ENCODE results near the gene GALNT16.

The GALNT16 gene

DNA sequence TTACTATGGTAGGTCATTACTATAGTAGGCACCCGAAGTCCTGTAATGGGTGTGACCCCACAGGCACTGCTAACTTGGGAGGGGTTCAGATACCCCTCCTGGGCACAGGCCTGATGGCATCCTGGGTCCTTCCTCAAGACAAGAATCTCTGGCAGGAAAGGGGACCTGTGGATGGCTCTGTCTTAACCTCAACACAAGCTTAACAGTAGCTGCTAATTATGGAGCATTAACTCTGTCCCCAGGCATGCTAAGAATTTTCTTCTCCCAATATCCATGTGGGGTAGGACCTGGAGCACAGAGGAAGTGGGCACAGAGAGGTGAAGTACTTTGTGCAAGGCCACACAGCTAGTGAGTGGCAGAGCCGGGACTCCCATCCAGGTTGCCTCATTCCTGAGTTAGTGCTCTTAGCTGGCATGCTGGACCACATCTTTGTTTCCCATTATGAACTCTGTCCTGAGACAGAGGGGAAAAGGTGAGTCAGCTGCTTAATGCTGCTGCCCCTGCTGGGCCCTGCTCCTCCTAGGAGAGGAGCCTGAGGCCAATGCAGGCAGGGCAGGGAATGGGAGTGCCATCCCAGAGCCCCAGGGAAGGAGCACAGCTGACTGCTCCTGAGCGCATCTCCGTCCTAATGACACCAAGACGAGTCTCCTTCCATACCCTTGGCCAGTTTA, 32.1 kb downstream of the GALNT16 start:
- DNase-seq, result no peak
- Histone ChIP-seq H3K4me3 (ENCODE audit: insufficient read depth, low read depth, low read length, poor library complexity, severe bottlenecking) (no peak overlapping the region), H3K36me3 (ENCODE audit: control insufficient read depth, insufficient read depth, low read length) (no peaks in the 10 kb centered on the region), H3K9me3 (ENCODE audit: control insufficient read depth, low read length) (no peaks in the 10 kb centered on the region), H3K27me3 (replicated peaks; ENCODE audit: control insufficient read depth, insufficient read depth, low read length, poor library complexity, severe bottlenecking) (no peaks in the 10 kb centered on the region), H3K27ac (ENCODE audit: insufficient read depth, low read length, poor library complexity, severe bottlenecking) (no peak overlapping the region), H3K4me1 (ENCODE audit: control insufficient read depth, insufficient read depth, low read length, poor library complexity, severe bottlenecking) (no peaks in the 10 kb centered on the region)

DNA sequence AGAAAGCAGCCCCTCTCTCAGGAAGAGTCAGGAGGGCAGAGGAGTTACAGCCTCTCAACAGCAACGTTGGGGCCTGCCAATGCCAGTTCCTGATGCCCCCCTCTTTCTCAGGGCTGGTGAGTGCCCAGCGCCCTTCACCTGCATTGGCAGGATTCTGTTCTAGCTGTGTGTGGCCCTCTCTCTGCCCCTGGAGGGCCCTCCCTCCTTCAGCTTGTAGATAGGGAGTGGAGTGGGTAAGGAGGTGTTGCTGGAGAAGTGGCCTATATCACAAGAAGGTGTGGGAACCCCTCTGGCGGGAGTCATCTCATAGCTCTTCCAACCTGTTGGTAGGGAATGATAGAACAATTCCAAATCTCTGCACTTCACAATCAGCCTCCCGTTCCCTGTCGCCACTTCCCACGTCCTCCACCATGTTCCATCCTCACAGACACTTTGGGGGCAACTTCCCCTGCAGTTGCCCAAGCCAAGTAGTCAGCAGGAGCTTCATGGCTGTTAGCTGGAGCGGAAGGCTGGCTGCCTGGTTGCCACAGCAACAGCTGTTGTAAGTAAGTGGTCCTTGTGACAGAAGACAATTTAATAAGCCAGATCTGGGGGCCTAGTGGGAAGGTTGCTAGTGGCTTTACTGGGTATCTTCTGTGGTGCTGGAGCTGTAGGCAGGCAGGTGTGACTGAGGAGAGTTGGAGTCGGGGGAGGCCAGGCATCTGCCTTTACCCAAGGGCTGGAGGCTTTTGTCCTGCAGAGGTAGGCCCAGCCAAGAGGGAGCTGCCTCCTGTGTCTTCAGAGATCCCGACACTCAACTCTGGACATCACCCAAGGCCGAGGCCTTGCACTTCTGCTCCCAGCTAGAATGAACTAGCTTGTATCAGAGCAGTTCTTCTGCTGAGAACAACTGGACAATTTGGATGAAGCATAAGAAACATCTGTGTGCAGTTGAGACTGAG, 38.4 kb downstream of the GALNT16 start:
- Histone ChIP-seq H3K27me3 (replicated peaks; ENCODE audit: control insufficient read depth, insufficient read depth, low read length, poor library complexity, severe bottlenecking) (no peaks in the 10 kb centered on the region), H3K4me1 (ENCODE audit: control insufficient read depth, insufficient read depth, low read length, poor library complexity, severe bottlenecking) (no peaks in the 10 kb centered on the region)
- DNase-seq, result no peak

DNA sequence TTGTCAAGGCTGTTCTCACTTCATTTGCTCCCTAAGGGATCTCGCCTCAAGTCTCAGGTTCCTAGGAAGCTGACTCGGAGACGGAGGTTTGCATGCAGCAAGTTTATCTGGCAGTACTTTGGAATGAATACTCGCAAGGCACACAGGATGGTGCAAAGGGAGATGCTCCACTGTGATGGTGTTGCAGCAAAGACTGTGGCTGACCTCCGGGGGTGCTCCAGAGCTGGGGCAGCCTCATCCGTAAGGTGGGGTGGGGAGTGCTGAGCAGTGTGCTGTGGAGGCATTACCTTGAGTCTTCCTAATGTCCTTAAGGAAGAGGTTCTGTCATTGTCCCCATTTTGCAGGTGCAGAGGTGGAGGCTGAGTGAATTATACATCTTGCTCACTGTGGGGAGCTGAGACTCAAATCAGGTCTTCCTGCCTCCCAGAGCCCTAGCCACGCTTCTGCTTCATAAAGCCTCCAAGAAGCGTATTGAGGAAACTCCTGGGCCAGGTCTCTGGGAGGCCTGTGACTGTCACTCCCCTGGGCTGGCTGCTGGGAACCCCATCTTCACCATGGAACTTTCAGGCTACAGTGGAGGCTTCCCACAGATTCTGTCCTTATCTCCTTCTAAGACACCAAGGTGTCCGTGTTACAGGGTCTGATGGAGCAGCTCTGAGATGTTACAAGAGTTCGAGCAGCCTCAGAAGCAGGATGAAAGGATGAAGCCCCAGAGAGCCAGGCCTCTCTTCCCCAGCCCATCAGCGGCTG, 39.5 kb downstream of the GALNT16 start:
- no peaks in the 10 kb centered on the region for H3K27me3 ChIP-seq (replicated peaks; ENCODE audit: control insufficient read depth, insufficient read depth, low read length, poor library complexity, severe bottlenecking)
- DNase-seq, result no peak
- H3K36me3 ChIP-seq (ENCODE audit: control insufficient read depth, insufficient read depth, low read length), result no peaks in the 10 kb centered on the region
- H3K27ac ChIP-seq (ENCODE audit: insufficient read depth, low read length, poor library complexity, severe bottlenecking), result no peak overlapping the region
- H3K9me3 ChIP-seq (ENCODE audit: control insufficient read depth, low read length), result no peaks in the 10 kb centered on the region
- no peak overlapping the region for H3K4me3 ChIP-seq (ENCODE audit: insufficient read depth, low read depth, low read length, poor library complexity, severe bottlenecking)
- no peaks in the 10 kb centered on the region for H3K4me1 ChIP-seq (ENCODE audit: control insufficient read depth, insufficient read depth, low read length, poor library complexity, severe bottlenecking)

More for the DNA sequence above, 38.4 kb downstream of the GALNT16 start:
- Histone ChIP-seq H3K9me3 (ENCODE audit: control insufficient read depth, low read length) (no peaks in the 10 kb centered on the region), H3K4me3 (ENCODE audit: insufficient read depth, low read depth, low read length, poor library complexity, severe bottlenecking) (no peak overlapping the region), H3K36me3 (ENCODE audit: control insufficient read depth, insufficient read depth, low read length) (no peaks in the 10 kb centered on the region), H3K27ac (ENCODE audit: insufficient read depth, low read length, poor library complexity, severe bottlenecking) (no peak overlapping the region)

DNA sequence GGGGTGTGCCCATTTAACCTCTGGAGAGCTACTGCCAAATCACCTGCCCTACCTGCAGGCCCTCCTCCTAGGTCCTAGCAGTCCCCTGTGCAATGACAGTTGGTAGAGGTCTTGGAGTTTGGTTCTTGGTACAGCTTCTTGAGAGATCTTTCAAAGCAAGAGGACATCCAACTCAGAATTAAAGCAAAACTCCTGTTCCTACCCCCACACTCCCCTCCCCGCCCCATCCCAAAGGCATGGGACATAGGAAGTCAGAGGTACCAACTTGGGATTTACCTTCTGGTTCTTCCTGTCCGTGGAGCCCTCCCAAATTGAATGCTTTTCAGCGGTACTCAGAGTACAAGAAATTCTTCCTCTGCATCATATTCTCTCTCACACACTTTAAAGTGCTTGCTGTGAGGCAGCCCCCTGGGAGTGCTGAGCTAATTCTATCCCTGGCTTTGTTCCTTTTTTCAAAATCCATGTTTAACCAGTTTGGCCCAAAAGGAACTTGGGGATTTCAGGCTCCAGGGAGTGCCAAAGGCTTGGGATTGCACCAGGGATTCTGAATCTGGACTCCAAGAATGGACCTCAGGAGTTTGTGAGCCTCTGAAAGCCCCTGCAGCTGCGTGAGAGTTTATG, 40.8 kb downstream of the GALNT16 start:
- H3K27me3 ChIP-seq (replicated peaks; ENCODE audit: control insufficient read depth, insufficient read depth, low read length, poor library complexity, severe bottlenecking), result no peaks in the 10 kb centered on the region
- no peaks in the 10 kb centered on the region for H3K9me3 ChIP-seq (ENCODE audit: control insufficient read depth, low read length)
- no peak for DNase-seq
- H3K4me3 ChIP-seq (ENCODE audit: insufficient read depth, low read depth, low read length, poor library complexity, severe bottlenecking), result no peak overlapping the region
- no peak overlapping the region for H3K27ac ChIP-seq (ENCODE audit: insufficient read depth, low read length, poor library complexity, severe bottlenecking)
- H3K36me3 ChIP-seq (ENCODE audit: control insufficient read depth, insufficient read depth, low read length), result no peaks in the 10 kb centered on the region
- no peaks in the 10 kb centered on the region for H3K4me1 ChIP-seq (ENCODE audit: control insufficient read depth, insufficient read depth, low read length, poor library complexity, severe bottlenecking)

DNA sequence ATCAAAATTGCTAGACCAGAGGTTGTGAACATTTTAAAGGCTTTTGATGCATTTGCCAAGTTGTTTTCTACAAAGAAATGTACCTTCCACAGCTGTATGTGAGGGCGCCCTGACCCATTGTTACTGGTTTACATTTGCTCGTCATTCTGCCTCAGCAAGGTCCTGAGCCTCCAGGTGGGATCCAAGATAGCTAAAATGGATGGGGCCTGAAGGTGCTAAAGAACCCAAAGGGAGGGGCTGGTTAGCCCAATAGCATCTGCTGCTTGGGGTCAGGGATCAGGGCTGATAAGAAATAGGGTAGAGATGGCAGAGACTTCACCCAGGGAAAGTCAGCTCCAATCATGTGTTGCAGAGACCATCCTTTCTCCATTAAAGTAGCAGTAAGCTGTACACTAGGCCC, 43.1 kb downstream of the GALNT16 start:
- Histone ChIP-seq H3K9me3 (ENCODE audit: control insufficient read depth, low read length) (no peaks in the 10 kb centered on the region), H3K27ac (ENCODE audit: insufficient read depth, low read length, poor library complexity, severe bottlenecking) (no peak overlapping the region), H3K36me3 (ENCODE audit: control insufficient read depth, insufficient read depth, low read length) (no peaks in the 10 kb centered on the region), H3K4me3 (ENCODE audit: insufficient read depth, low read depth, low read length, poor library complexity, severe bottlenecking) (no peak overlapping the region), H3K4me1 (ENCODE audit: control insufficient read depth, insufficient read depth, low read length, poor library complexity, severe bottlenecking) (no peaks in the 10 kb centered on the region), H3K27me3 (replicated peaks; ENCODE audit: control insufficient read depth, insufficient read depth, low read length, poor library complexity, severe bottlenecking) (no peaks in the 10 kb centered on the region)
- no peak for DNase-seq

DNA sequence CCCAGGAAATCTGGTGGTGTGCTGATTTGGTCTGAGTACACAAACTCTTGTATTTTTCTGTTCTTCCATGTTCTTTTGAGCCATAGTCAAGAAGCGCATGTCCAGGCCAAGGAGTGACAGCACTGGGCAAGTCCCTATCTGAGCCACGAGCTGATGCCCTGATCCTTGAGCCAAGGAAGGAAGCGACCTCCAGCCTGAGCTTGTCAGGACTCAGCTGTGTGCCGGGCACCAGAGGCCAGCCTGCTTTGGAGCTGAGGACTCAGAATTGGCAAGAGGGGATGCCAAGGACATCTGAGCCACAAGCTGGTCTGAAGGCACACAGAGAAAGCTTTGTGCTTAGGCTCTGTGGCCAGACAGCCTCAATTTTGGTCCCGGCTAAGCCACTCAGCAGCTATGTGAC, 52.6 kb downstream of the GALNT16 start:
- no peaks in the 10 kb centered on the region for H3K9me3 ChIP-seq (ENCODE audit: control insufficient read depth, low read length)
- H3K4me3 ChIP-seq (ENCODE audit: insufficient read depth, low read depth, low read length, poor library complexity, severe bottlenecking), result no peak overlapping the region
- H3K4me1 ChIP-seq (ENCODE audit: control insufficient read depth, insufficient read depth, low read length, poor library complexity, severe bottlenecking), result no peaks in the 10 kb centered on the region
- H3K36me3 ChIP-seq (ENCODE audit: control insufficient read depth, insufficient read depth, low read length), result no peaks in the 10 kb centered on the region
- H3K27me3 ChIP-seq (replicated peaks; ENCODE audit: control insufficient read depth, insufficient read depth, low read length, poor library complexity, severe bottlenecking), result peaks cover 7% of the 10 kb centered on the region
- H3K27ac ChIP-seq (ENCODE audit: insufficient read depth, low read length, poor library complexity, severe bottlenecking), result no peak overlapping the region
- DNase-seq, result no peak

DNA sequence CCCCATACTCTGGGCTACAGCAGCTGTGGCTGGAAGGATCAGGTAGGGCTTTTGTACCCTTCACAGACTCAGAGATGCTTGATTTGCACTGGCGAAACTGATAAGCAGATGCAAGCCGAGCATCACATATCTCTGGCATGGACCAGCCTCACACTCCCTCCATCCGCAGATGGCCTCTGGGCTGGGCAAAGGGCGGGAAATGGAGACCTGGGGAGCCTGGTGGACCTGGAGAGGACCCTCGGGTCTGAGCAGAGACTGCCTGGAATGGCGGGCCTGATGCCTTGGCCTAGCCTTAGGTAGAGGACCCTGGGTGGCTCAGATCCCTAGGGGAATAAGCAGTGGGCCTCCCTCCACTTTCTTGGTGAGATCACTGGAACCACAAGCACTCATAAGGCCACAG, 53.2 kb downstream of the GALNT16 start:
- H3K27me3 ChIP-seq (replicated peaks; ENCODE audit: control insufficient read depth, insufficient read depth, low read length, poor library complexity, severe bottlenecking), result peaks cover 7% of the 10 kb centered on the region
- no peak overlapping the region for H3K27ac ChIP-seq (ENCODE audit: insufficient read depth, low read length, poor library complexity, severe bottlenecking)
- no peak overlapping the region for H3K4me3 ChIP-seq (ENCODE audit: insufficient read depth, low read depth, low read length, poor library complexity, severe bottlenecking)
- no peak for DNase-seq
- H3K9me3 ChIP-seq (ENCODE audit: control insufficient read depth, low read length), result no peaks in the 10 kb centered on the region
- H3K4me1 ChIP-seq (ENCODE audit: control insufficient read depth, insufficient read depth, low read length, poor library complexity, severe bottlenecking), result no peaks in the 10 kb centered on the region
- H3K36me3 ChIP-seq (ENCODE audit: control insufficient read depth, insufficient read depth, low read length), result no peaks in the 10 kb centered on the region

DNA sequence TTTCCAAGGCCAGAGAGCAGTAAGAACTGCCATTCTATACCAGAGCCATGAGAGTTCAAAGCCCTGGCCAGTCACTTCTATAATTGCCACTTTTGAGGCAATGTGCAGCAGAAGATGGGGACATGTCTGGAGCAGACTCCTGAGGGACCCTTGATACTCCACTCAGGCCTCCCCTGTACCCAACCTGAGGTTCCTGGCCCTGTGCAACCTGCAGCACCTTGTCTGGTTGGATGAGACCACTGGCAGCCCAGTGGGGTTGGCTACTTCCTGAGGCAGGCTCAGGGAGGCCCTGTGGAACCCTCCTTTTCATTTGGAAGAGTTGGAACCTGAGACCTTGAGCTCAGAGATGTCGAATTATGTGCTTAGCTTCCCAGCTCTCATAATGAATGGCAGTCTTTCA, 54.4 kb downstream of the GALNT16 start:
- DNase-seq, result no peak
- H3K9me3 ChIP-seq (ENCODE audit: control insufficient read depth, low read length), result no peaks in the 10 kb centered on the region
- no peaks in the 10 kb centered on the region for H3K36me3 ChIP-seq (ENCODE audit: control insufficient read depth, insufficient read depth, low read length)
- H3K27ac ChIP-seq (ENCODE audit: insufficient read depth, low read length, poor library complexity, severe bottlenecking), result no peak overlapping the region
- H3K27me3 ChIP-seq (replicated peaks; ENCODE audit: control insufficient read depth, insufficient read depth, low read length, poor library complexity, severe bottlenecking), result peaks cover 7% of the 10 kb centered on the region
- no peaks in the 10 kb centered on the region for H3K4me1 ChIP-seq (ENCODE audit: control insufficient read depth, insufficient read depth, low read length, poor library complexity, severe bottlenecking)
- no peak overlapping the region for H3K4me3 ChIP-seq (ENCODE audit: insufficient read depth, low read depth, low read length, poor library complexity, severe bottlenecking)

DNA sequence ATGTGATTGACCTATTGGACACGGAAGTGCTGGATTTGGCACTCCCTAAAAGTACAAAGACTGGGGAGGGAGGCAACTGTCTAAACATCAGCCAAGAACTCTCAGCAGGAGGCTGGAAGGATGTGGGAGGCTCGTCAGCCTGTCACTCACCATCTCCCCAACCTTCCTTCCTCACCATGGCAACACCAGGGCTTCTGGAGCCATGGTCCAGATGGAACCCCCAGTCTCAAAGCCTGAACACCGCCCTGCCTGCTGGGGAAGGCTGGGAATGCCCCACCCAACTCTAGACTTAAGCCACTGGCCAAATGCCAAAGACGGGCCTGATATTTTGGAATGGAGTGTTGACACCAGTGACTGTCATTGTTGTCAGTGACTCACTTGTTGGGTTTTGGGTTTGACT, 55.3 kb downstream of the GALNT16 start:
- Histone ChIP-seq H3K27me3 (replicated peaks; ENCODE audit: control insufficient read depth, insufficient read depth, low read length, poor library complexity, severe bottlenecking) (peaks cover 3% of the 10 kb centered on the region), H3K9me3 (ENCODE audit: control insufficient read depth, low read length) (no peaks in the 10 kb centered on the region)

More for the DNA sequence above, 55.3 kb downstream of the GALNT16 start:
- no peaks in the 10 kb centered on the region for H3K4me1 ChIP-seq (ENCODE audit: control insufficient read depth, insufficient read depth, low read length, poor library complexity, severe bottlenecking)
- H3K4me3 ChIP-seq (ENCODE audit: insufficient read depth, low read depth, low read length, poor library complexity, severe bottlenecking), result no peak overlapping the region
- no peak overlapping the region for H3K27ac ChIP-seq (ENCODE audit: insufficient read depth, low read length, poor library complexity, severe bottlenecking)
- no peaks in the 10 kb centered on the region for H3K36me3 ChIP-seq (ENCODE audit: control insufficient read depth, insufficient read depth, low read length)
- no peak for DNase-seq

Measured in effector memory CD4-positive, alpha-beta T cell (primary cell).